BE2C (cell line): ENCODE results near the gene ITGB3.

Experiments used
- DNase-seq: peaks from one replicate; pipeline ENCODE4 v3.0.0-alpha.2; 2020
- H3K27me3 ChIP-seq: fragments of 250-450 bp; sonication (Bioruptor Pico); 2 replicates; pipeline ENCODE4 v1.5.1; 2020; ENCODE audit warnings: mild to moderate bottlenecking
- H3K36me3 ChIP-seq: fragments of 250-450 bp; sonication (Bioruptor Pico); 2 replicates; pipeline ENCODE4 v1.5.1; 2020; ENCODE audit warnings: mild to moderate bottlenecking
- H3K4me1 ChIP-seq: fragments of 250-450 bp; sonication (Bioruptor Pico); 2 replicates; pipeline ENCODE4 v1.5.1; 2020
- H3K4me3 ChIP-seq: 2 replicates; pipeline ENCODE4 v1.5.1; 2011; ENCODE audit warnings: low read depth, low read length
- H3K9me3 ChIP-seq: fragments of 250-450 bp; sonication (Bioruptor Pico); 2 replicates; pipeline ENCODE4 v1.5.1; 2020
- TF ChIP-seq, protein P1 (sequence below): IDR thresholded peaks from 2 replicates; pipeline ENCODE4 v1.5.1; 2012; ENCODE audit warnings: mild to moderate bottlenecking, low read depth, low read length

Gene ITGB3

DNA sequence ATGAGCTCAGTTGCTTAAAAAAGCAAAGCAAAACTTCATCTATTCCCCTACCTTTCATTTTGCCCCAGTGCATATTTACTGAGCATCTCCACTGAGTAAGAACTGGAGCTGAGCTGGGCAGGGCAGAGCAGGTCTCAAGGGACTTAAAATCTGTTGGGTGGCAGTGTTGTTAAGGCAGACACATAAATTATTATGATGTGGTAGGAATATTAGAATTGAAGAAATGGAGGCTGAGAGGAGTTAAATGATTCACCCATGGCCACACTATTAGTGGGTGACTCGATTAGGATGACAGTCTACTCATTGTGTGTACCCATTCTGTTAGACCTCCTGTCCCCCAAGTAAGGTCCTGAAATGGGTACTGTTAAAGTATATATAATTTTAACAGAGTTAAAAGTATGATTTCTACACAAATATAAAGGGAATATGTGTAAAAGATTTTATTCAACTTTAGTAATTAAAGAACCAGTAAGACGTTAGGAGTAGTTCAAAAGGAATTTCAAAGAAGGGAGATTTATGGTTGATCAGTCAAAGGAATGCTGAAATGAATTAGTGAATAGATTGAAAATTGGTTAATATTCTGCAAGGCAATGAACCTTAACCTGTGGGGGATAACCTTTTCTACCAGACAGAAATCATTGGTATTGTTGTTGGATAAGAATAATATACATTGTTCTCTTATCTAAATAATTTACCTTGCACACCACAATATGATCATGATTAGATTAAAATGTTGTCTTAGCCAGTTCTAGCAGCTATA lies 17.5 kb downstream of the ITGB3 start:
- Histone ChIP-seq H3K27me3 (no peaks in the 10 kb centered on the region), H3K9me3 (no peaks in the 10 kb centered on the region), H3K4me1 (peaks cover 12% of the 10 kb centered on the region), H3K4me3 (no peak overlapping the region), H3K36me3 (no peaks in the 10 kb centered on the region)
- no peak for DNase-seq
- TF ChIP-seq, protein P1, sequence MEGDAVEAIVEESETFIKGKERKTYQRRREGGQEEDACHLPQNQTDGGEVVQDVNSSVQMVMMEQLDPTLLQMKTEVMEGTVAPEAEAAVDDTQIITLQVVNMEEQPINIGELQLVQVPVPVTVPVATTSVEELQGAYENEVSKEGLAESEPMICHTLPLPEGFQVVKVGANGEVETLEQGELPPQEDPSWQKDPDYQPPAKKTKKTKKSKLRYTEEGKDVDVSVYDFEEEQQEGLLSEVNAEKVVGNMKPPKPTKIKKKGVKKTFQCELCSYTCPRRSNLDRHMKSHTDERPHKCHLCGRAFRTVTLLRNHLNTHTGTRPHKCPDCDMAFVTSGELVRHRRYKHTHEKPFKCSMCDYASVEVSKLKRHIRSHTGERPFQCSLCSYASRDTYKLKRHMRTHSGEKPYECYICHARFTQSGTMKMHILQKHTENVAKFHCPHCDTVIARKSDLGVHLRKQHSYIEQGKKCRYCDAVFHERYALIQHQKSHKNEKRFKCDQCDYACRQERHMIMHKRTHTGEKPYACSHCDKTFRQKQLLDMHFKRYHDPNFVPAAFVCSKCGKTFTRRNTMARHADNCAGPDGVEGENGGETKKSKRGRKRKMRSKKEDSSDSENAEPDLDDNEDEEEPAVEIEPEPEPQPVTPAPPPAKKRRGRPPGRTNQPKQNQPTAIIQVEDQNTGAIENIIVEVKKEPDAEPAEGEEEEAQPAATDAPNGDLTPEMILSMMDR: no peak

DNA sequence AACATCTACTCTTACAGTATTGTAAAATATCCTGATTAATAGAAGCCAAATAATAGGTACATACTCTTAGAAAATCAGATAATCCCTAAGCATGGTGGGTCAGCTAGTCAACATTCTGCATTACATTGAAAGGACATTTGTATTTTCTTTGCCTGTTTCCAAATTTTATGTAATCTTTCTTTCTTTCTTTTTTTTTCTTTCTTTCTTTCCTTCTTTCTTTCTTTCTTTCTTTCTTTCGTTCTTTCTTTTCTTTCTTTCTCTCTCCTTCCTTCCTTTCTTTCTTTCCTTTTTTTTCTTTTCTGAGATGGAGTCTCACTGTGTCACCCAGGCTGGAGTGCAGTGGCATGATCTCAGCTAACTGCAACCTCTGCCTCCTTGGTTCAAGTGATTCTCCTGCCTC lies 18.9 kb downstream of the ITGB3 start:
- DNase-seq: no peak
- H3K27me3 ChIP-seq: no peaks in the 10 kb centered on the region
- H3K9me3 ChIP-seq: no peaks in the 10 kb centered on the region
- no peak overlapping the region for H3K4me3 ChIP-seq
- TF ChIP-seq, protein P1: no peak
- H3K36me3 ChIP-seq: no peaks in the 10 kb centered on the region
- H3K4me1 ChIP-seq: peaks cover 23% of the 10 kb centered on the region

DNA sequence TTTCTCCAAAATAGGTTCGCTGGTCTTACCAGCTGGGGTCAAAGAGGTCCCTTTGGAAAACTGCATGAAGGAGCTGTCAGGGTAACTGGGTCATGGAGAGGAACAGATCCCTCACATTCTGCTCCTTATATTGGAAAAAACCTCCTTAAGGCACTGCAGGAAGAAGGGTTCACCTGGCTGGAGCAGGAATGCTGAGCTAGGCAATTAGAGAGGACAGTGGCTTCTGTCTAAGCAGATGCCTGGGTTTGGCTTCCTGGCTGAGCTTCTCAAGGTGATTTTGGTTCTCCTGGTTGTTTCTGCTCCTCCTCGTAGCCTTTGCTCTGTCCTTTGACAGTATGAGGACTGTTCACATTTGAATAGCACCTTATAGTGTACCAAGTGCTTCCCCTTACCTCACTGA lies 19.6 kb downstream of the ITGB3 start:
- Histone ChIP-seq H3K36me3 (no peaks in the 10 kb centered on the region), H3K4me1 (peaks cover 23% of the 10 kb centered on the region), H3K27me3 (no peaks in the 10 kb centered on the region), H3K4me3 (no peak overlapping the region), H3K9me3 (no peaks in the 10 kb centered on the region)
- TF ChIP-seq, protein P1: no peak
- DNase-seq: no peak

DNA sequence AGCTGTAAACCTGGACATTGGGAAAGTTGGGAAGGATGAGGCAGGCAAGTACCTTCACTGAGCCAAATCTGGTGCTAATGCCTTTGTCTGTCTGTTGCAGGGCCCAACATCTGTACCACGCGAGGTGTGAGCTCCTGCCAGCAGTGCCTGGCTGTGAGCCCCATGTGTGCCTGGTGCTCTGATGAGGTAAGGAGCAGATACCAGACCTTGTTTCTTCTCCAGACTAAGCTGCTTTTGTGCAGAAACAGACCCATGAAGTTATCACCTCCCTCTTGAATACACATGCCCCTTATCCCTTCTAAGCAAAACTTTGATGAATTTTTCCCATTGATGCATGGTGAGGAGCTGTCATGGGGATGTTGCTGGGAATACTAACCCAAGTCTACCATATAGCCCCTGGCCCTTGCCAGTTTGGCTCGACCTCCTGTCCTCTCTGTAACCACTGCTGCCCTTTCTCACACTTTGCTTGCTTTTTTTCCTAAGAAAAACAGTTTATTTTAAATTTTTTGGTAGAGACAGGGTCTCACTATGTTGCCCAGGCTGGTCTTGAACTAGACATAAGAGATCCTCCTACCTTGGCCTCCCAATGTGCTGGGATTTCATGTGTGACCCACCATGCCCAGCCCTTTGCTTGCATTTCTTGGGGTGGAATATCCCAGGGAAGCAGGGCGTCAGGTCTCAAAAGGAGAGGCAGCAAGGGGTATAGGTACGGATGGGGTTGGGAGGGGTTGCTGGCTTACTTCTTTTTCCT lies 20.9 kb downstream of the ITGB3 start:
- no peak overlapping the region for H3K4me3 ChIP-seq

DNA sequence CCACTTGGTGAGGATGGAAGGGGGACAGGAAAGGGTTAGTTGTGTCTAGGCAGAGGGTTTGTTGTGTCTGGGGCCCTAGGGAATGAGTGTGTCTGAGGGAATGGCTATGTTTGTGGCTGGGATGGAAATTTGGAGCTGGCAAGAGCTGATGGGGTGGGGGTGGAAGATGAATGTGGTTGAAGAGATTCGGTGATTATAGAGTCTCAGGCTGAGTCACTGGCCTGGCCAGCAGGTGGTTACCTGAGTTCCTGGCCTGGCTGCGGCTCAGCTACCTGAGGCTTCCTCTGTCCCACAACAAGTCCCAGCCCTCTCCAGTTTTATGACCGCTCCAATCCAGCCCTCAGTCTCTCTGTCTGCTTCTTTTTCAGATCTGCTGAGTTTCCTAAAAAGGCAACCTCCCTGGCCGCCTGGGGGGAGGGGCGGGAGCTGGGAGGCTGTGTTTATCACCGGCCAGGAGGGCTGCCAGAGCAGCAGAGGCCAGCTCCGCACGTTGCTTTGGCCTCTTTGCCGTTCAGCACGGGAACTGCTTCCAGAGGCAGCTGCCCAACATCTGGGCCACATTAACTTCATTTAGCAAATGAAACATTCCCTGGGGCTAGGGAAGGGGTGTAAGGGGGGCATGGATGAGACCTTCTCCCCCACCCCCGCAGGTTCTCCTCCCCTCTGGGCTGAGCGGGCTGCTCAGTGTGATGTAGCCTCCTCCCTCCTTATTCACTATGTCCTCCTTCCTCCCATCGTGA lies 21.8 kb downstream of the ITGB3 start:
- Histone ChIP-seq H3K36me3 (no peaks in the 10 kb centered on the region), H3K4me1 (peaks cover 23% of the 10 kb centered on the region), H3K27me3 (no peaks in the 10 kb centered on the region), H3K9me3 (no peaks in the 10 kb centered on the region), H3K4me3 (peak overlapping the region; percentile 4; the same call in 1 of the 2 replicates)
- TF ChIP-seq, protein P1: no peak
- peak; percentile 86 for DNase-seq

More for the DNA sequence above, 20.9 kb downstream of the ITGB3 start:
- DNase-seq: no peak
- H3K36me3 ChIP-seq: no peaks in the 10 kb centered on the region
- peaks cover 23% of the 10 kb centered on the region for H3K4me1 ChIP-seq
- no peaks in the 10 kb centered on the region for H3K9me3 ChIP-seq
- no peaks in the 10 kb centered on the region for H3K27me3 ChIP-seq
- TF ChIP-seq, protein P1: no peak
